GM19324 (cell line): ENCODE results near the gene RAP2C.

Source experiments
- ATAC-seq: cut with Tn5 transposase; IDR thresholded peaks from one replicate; pipeline ENCODE4 v1.9.1; 2021; ENCODE audit warnings: mild to moderate bottlenecking, moderate library complexity; ENCODE audit not compliant: unreplicated experiment, low FRiP score

The RAP2C gene

DNA sequence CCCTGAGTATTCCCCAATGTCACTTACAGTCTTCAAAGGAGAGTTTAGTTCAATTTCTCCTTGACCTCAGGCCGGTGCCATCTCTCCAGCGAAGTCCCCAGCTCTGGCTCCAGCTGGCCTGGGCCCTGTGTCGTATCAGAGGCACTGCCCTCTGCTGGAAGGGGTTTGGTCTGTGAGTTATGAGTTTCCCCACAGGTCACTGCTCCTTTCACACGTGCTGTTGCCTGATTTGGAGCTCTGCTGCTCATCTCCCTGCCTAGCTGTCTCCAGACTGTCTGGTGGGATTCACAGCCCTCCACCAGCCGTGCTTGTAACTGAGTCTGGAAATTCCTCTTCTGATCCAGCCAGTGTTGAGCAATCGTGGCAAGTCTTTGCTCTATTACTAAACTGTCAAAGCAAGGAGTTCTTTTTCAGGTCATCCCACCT lies at the start of gene RAP2C:
Gene RAP2C, minus strand, starts transcription at position 105 of the 426 bp plus-strand sequence. CDS start 2,179 bp downstream, outside the sequence.
- peak; percentile 50 for ATAC-seq

DNA sequence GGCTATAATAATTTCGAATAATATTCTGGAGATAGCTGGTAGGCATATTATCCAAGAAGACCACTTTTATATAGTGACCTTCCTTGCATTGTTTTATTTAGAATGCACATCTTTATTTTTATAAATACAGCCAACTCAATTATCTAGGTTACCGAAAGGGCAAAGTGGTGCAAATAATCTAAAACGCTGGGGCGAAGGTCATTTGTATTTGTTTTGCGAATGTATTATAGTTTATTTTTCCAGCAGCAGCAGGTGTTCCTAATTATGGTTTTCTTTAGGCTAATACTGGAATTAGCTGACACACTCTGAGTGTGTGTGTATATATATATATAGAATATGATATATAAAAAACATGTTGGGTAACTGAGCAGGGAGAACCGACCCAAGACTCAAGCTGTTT lies 48.1 kb upstream of the RAP2C start:
- ATAC-seq, result no peak

DNA sequence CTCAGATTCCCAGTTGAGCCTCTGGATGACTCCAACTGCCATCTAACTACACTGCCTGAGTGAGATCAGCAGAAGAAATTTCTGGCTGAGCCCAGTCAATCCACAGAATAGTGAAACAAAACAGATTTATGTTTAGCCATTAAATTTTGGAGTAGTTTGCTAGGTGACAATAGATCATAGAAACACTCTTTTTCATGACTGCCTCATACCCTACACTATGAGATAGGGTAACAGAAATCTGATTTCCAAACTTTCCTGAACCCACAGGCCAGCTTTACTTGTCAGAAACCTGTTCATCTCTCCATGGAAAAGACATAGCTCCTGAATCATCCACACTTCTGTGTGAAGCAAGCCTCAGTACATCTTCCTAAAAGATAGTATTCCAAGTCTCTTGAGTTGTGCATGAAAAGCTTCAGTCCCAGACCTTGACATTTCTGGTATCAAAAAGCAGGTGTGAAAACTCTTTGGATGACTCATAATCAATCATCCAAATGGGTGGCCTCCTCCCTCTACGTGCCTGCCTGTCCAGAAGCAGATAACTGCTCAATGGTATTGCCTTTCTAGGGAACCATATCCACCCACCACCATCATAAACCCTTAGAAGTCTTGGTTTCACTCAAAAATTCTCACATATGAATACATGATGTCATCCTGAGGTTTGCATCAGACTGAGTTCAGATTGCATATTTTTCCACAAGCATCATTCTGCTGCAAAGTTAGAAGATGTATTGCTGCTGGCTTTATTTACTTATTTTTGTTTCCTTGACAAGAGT lies 47.5 kb upstream of the RAP2C start:
- ATAC-seq, result no peak

DNA sequence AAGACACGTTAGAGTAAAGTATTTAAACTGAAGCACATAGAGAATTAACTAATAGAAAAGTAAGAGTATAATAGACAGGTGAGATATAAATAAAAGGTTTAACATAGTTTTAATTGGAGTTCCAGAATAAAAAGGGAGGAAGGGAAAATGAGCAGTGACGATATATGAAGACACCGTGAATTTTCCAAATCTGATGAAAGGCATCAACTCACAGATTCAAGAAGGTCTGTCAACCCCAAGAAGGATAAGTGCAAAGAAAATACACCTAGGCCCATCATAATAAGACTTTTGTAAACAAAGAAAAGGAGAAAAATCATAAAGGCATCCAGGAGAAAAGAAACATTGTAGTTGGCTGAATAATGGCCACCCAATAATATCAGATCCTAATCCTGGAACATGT lies 43.9 kb upstream of the RAP2C start:
- ATAC-seq, result no peak

DNA sequence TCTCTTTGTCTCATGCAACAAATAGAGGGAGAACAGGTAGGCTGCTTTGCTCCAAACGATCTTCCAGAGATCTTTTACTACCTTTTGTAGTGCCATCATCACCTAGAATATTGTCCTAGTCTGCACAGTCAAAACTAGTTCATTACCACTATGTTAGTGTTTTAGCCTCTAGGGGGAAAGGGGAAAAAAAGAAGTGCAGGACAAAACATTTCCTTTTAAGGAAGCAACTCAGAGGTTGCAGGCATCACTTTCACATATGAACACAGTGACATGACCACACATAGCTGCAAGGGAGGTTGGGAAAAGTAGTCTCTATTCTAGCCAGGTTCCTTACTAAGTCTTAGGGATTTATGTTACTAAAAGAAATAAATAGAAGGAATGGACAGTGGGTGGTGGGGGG lies 39.3 kb upstream of the RAP2C start:
- ATAC-seq, result no peak

DNA sequence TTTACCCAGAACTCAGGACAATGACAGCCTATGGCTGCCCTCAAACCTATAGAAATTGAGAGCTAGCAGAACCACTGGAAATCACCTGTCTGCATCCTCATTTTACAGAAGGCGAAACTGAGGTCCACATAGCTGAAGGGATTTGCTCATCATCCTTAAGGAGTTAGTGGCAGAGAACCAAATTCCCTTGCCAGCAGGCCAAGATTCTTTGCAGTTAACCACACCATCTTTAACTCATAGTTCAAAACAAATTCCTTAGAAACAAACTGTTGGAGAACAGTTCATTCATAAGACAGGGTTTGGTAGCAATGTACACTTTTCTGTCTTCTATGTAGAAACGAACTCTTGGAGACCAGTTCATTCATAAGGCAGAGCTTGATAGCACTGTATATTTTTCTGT lies 37.9 kb upstream of the RAP2C start:
- ATAC-seq, result no peak

DNA sequence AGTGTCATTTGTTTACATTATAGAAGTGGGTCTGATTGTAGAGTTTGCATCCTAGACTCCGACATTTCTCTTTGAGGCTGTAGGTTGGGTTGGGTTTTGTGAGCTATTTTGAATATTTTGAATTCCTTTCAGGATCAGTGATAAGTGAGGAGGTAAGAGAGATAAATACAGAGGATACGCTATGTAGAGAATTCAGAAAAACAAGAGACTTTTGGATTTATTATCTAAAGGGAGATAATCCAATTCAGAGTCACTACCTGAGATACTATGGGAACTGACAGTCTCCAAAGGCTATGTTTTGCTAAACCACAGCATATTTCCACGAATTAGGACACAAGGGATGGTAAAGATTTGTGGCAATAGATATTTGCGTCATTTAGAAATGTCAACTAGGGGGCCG lies 16.9 kb upstream of the RAP2C start:
- ATAC-seq, result no peak

DNA sequence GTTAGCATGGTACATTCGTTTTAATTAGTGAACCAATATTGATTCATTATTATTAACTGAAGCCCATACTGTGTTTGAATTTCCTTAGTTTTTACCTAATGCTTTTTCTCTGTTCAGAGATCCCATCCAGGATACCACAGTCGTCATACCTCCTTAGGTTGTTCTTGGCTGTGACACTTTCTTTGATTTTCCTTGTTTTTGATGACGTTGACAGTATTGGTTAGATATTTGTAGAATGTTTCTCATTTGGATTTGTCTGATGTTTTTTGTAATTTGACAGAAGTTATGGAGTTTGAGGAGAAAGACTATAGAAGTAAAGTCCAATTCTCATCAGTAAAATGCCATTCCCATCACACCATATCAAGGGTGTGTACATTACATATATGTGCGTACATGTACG lies 16.2 kb upstream of the RAP2C start:
- ATAC-seq, result no peak

DNA sequence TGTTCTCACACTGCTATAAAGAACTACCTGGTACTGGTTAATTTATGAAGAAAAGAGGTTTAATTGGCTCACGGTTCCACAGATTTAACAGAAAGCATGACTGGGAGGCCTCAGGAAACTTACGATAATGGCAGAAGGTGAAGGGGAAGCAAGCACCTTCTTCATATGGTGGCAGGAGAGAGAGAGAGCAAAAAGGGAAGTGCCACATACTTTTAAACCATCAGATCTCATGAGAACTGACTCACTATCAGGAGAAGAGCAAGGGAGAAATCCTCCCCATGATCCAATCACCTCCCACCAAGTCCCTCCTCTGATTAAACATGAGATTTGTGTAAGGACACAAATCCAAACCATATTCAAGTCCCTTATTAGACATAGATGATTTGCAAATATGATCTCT lies 12.3 kb upstream of the RAP2C start:
- no peak for ATAC-seq

DNA sequence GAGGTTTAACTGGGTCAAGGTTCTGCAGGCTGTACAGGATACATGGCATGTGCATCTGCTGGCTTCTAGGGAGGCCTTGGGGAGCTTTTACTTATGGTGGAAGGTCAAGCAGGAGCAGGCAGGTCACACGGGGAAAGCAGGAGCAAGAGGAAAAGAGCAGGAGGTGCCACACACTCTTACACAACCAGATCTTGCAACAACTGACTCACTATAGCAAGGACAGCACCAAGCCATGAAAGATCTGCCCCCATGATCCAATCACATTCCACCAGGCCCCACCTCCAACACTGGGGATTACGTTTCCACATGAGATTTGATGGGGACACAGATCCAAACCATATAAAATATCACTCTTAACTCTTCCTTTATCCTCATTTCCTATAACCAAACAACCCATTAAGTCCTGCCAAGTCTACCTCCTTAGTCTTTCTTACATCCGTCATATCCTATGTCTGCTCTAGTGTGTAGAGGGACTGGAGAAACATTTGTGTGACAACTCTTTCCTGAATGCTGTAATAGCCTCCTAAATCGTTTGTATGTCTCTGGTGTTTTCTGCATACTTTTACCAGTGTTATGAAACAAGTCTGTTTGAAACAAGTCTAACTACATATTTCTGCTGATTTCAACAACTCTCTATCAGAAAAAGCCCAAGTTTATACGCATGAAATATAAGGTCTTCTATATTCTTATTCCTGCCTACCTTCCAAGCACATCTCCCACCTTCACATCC lies 8.3 kb upstream of the RAP2C start:
- no peak for ATAC-seq

DNA sequence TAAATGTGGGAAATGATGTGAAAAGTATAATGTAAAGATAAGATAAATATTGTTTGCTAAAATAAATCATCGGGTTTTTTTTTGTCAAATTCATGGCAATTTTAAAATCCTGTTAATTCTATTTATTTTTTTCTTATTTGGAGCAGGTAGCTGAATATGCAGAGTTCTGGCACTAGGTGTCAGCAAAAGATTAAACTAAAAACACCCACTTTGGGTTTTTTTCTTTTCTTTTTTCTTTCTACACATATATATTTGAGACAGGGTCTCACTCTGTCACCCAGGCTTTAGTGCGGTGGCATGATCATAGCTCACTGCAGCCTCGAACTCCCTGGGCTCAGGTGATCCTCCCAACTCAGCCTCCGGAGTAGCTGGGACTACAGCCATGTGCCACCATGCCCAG lies 6.9 kb upstream of the RAP2C start:
- no peak for ATAC-seq

DNA sequence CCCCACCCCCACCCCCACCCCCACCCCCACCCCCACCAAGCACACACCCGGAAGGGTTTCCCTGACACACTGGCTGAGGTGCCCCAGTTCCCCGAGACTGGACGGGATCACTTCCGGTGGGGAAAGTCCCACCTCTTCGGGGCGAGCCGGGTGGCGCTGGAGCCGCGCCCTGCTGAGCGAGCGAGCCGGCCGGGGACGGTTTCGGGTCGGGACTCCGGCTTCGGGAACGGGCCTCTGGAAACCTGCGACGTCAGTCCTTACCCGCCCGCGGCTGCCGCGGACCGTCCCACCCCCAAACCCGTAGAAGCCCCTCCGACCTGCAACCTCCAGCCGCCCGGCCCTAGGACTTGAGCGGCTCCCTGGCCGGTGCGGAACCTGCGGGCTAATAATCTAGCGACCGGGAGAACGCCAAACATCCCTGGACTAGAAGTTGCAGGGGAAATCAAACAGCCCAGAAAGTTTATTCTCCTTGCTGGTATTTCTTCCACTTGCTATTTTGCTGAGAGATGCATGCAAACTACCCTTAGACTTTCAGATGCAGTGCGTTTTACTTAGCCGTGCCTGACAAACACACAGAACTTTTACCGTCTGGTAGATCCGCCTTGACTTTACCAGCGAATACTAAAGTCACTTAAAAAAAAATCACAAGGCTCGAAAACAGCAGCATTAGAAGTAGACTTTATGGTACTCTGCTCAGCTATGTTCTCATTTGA lies 991 bp downstream of the RAP2C start:
- ATAC-seq, result peak; percentile 56

DNA sequence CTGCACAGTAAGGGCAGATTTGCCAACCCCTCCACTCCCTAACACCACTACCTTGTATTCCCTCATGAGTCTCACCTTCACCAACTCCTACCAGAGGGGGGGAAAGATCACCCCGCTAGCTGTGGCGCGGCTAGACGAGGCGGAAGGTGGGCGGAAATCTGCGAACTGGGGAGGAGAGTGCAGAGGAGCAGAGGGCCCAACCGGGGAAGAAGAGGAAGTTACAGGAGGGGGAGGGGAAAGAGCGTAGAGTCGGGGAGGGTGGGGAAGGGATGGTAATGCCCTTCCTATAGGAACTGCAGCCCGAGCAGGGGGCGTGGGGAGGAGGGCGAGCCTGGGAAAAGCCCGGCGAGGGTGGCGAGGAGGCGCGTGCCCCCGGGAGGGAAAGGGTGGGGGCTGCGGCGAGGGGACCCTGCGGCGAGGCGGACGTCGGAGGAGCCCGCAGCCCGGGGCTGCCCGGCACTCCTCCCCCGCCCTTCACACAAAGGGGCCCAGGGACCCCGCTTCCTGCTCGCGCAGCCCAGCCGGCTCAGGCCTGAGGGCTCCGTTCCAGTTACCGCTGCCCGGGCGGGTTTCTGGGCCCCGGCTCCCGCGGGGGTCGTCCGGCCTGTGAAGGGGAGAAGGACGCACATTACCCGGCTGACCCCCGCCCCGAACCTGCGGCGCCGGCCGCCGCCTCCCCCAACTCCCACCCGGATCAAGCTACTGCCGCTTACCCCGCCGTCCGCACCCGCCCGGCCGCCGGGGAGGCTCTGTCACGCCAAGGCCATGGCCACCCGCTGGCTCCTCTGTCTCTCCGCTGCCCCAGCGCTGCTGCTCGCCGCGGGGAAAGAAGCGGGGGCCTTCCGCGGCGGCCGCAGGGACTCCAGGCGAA lies 1.8 kb downstream of the RAP2C start:
- peak; percentile 69 for ATAC-seq

DNA sequence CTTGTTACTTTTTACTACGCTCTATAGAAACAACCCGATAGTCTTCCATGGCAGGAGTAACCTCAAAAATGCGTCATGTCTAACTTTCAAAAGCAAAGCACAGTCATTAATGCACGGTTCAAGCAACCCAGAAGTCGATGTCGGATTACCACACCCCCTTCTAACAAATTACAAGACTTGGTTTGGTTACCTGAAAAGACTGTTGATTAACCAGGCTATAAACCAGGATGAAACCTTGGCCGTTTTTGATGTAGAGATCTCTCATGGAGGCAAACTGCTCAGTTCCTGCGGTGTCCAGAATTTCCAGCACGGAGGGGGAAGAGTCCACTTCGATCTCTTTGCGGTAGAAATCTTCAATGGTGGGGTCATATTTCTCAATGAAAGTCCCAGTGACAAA lies 2.4 kb downstream of the RAP2C start:
- ATAC-seq, result no peak

DNA sequence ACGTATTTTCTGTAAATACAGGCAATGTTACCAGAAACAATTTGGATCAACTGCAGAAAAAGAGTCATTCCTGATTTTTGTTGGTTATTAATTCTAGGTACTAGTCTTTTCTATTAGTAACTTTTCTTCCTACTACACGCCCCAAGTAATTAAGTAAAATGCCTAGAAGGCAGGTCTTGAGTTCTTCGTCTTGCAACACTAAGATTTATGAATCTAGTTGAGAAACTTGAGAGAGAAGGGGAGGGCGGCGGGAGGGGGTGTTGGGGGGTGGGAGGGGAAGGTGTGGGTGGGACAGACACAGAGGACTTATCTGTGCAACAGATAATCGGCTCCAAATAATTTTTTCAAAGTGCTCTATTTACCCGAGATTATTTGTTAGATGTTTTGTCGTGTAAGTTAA lies 3.0 kb downstream of the RAP2C start:
- no peak for ATAC-seq

DNA sequence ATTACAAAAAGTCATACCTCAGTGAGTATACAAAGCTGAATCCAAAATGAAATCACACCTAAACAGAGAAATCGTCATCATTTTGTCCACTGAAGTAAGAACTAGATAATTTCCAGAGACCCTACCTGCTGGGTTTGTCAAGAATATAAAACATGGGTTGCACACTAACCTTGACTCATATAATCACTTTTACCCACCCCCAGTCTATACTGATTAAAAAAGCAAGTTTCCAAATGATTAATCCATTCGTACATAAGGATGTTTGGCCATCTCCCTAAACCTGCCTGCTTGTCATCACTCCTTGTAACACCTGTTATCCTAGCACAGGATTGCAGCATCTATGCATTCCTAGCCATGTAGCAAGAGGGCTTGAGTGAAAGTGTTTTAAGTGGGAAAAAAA lies 4.7 kb downstream of the RAP2C start:
- no peak for ATAC-seq

DNA sequence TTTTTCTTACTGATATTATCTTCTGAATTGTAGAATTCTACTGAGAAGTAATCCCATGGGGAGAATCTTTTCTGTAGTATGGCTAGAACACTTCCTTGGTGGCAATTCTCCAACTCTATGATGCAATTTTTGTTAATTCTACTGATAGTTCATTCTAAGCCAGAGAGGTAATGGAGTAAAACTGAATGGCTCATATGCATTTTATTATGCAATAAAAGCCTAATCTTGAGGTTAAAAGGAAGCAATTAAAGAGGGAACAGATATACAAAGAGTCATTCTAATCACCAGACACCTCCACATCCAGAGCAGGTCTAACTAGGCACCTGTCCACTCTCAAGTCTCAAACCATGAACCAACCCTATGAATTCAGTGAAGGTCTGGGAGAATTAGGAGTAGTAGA lies 9.7 kb downstream of the RAP2C start:
- no peak for ATAC-seq

DNA sequence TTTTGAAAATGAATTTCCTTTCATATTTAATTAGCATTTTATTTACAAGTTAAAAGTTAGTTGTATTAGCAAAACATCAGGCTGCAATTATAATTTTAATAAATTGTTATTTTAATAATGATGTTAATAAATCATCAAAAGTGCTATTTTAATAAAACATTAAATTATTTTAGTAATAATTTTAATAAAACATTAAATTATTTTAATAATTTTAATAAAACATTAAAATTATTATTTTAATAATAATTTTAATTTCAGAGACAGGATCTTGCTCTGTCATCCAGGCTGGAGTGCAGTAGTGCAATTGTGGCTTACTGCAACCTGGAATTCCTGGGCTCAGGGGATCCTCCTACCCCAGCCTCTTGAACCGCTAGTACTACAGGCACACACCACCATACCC lies 10.8 kb downstream of the RAP2C start:
- no peak for ATAC-seq

DNA sequence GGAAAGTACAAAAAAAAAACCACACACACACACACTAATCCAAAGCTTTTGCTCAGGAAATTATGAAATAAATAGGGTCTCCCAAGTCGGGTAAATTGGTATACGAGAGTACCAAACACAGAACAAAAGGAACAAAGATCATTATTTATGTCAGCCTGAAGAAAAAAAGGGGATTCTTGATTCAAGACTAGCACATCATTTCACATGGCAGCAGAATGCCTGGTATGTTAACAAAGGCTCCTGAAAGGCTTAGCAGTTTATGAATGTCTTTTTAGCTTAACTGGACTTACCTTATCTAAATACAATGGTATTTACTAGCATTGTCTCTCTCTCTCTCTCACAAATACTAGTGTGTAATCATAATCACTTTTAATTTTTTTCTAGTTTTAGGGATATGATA lies 11.3 kb downstream of the RAP2C start:
- no peak for ATAC-seq

DNA sequence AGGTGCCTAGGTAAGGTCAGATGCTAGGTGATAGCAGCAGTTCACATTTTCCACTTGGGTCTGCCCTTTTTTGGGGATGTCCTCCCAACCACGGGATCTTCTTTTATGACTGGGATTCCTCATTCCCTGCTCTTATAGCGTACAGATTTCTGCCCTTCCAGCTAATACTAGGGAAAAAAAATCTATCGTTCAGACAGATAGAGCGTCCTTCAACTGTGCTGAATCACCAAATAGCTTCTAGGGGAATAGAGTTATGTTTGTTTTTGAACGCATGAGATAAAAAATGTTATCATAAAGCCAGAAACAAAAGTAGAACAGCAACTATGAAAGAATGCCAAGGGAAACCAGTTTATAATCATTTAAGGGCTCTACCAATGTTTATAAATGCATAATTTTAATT lies 13.0 kb downstream of the RAP2C start:
- ATAC-seq, result no peak

DNA sequence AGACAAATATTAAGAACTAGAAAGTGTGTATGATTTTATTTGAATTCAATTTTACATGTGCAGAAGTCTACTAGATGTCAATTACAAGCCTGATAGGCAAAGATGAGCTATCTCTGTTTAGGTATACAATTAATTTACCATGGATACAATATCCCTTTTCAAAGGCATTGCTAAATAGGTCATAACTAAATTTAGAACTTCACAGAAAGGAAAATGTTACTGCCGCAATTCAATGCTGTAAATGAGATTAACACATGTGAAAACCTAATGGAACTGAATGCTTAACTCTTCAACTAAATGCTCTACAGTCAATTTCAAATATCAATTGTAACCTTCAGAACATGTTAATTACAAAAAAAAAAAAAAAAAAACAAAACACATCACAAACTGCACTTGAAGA lies 14.6 kb downstream of the RAP2C start:
- no peak for ATAC-seq
